Suprapubic skin (tissue), 4 donors: ENCODE data around the gene C17orf75. TPM values are rescaled to one million over a fixed set of nuclear protein-coding genes. Genes with fewer than 3 reads are reported as not detected.
"Not testable (repeated sequence)": the region's sequence is repeated elsewhere in the genome, so short reads cannot be mapped to it uniquely, and the experiment has no call there.

Experiments used
- DNase-seq, 2 donors: peaks; one replicate each; pipeline ENCODE4 v3.0.0-alpha.2; 2019; ENCODE audit warnings: low spot score in 2 of 2
- H3K27ac ChIP-seq: fragments of 200-600 bp; sonication (generic); one replicate; pipeline ENCODE4 v1.5.1; 2019
- H3K27me3 ChIP-seq: fragments of 200-600 bp; sonication (generic); one replicate; pipeline ENCODE4 v1.5.1; 2019
- H3K36me3 ChIP-seq: fragments of 200-600 bp; sonication (generic); one replicate; pipeline ENCODE4 v1.5.1; 2019
- H3K4me1 ChIP-seq: fragments of 200-600 bp; sonication (generic); one replicate; pipeline ENCODE4 v1.5.1; 2019
- H3K4me3 ChIP-seq: fragments of 200-600 bp; sonication (generic); one replicate; pipeline ENCODE4 v1.5.1; 2019; ENCODE audit warnings: mild to moderate bottlenecking
- H3K9me3 ChIP-seq: fragments of 200-600 bp; sonication (generic); one replicate; pipeline ENCODE4 v1.5.1; 2019
- EP300 ChIP-seq: sonication (generic); formaldehyde crosslinking; IDR thresholded peaks from one replicate; pipeline ENCODE4 v1.6.1; 2017; ENCODE audit warnings: antibody characterized with exemption
- POLR2A ChIP-seq, 2 donors: fragments of 450-650 bp; IDR thresholded peaks; one replicate each; pipeline ENCODE4 v1.6.1; 2017; ENCODE audit warnings: antibody characterized with exemption in 2 of 2, mild to moderate bottlenecking in 2 of 2, moderate library complexity in 2 of 2
- POLR2AphosphoS5 ChIP-seq, 3 donors: sonication (generic); formaldehyde crosslinking; IDR thresholded peaks; one replicate each; pipeline ENCODE4 v1.6.1; 2017; ENCODE audit warnings: antibody characterized with exemption in 3 of 3
- whole genome bisulfite sequencing: methylation state at CpG from one replicate; pipeline ENCODE4 v1.1.5; 2018; 5-methylcytosine and 5-hydroxymethylcytosine counted together
- total RNA-seq, 4 donors: library from RNA; depleted of rRNA; stranded (reverse); fragments of >200 nt; gene quantifications; one replicate each; pipeline ENCODE4 v1.1.0, GENCODE V29; 2016
- TF ChIP-seq, protein P1 (sequence below), 2 donors: fragments of 200-600 bp in 1 of 2; fragments of 450-650 bp in 1 of 2; sonication (generic) in 1 of 2; IDR thresholded peaks; one replicate each; pipeline ENCODE4 v1.5.1; 2016 to 2019; ENCODE audit warnings: antibody characterized with exemption in 2 of 2, mild to moderate bottlenecking in 1 of 2, moderate library complexity in 1 of 2

Gene C17orf75
- total RNA-seq, 4 donors from 2014 or later, result 4.1 to 12.4 (median 8.3) TPM

DNA sequence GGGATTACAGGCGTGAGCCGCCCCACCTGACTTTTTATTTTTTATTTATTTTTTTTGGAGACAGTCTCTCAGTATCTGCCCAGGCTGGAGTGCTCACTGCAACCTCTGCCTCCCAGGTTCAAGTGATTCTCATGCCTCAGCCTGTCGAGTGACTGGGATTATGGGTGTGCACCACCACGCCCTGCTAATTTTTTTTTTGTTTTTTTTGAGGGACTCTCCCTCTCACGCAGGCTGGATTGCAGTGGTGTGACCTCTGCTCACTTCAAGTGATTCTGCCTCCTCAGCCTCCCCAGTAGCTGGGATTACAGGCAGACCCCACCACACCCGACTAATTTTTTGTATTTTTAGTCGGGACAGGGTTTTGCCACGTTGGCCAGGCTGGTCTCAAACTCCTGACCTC lies 15.6 kb upstream of the C17orf75 start:
- Histone ChIP-seq H3K36me3 (peaks cover 85% of the 10 kb centered on the region), H3K4me1 (peaks cover 54% of the 10 kb centered on the region), H3K27me3 (no peaks in the 10 kb centered on the region), H3K4me3 (no peak overlapping the region), H3K9me3 (no peaks in the 10 kb centered on the region), H3K27ac (no peak overlapping the region)
- DNase-seq, result no peak
- TF ChIP-seq POLR2A (IDR thresholded peaks at IDR 0.05) (no peak), EP300 (no peak), POLR2AphosphoS5 (IDR thresholded peaks at IDR 0.05) (no peak)
- TF ChIP-seq, protein P1, sequence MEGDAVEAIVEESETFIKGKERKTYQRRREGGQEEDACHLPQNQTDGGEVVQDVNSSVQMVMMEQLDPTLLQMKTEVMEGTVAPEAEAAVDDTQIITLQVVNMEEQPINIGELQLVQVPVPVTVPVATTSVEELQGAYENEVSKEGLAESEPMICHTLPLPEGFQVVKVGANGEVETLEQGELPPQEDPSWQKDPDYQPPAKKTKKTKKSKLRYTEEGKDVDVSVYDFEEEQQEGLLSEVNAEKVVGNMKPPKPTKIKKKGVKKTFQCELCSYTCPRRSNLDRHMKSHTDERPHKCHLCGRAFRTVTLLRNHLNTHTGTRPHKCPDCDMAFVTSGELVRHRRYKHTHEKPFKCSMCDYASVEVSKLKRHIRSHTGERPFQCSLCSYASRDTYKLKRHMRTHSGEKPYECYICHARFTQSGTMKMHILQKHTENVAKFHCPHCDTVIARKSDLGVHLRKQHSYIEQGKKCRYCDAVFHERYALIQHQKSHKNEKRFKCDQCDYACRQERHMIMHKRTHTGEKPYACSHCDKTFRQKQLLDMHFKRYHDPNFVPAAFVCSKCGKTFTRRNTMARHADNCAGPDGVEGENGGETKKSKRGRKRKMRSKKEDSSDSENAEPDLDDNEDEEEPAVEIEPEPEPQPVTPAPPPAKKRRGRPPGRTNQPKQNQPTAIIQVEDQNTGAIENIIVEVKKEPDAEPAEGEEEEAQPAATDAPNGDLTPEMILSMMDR (IDR thresholded peaks at IDR 0.05), result no peak
- WGBS, result 68% methylated on average over 8 of the region's 8 CpGs

DNA sequence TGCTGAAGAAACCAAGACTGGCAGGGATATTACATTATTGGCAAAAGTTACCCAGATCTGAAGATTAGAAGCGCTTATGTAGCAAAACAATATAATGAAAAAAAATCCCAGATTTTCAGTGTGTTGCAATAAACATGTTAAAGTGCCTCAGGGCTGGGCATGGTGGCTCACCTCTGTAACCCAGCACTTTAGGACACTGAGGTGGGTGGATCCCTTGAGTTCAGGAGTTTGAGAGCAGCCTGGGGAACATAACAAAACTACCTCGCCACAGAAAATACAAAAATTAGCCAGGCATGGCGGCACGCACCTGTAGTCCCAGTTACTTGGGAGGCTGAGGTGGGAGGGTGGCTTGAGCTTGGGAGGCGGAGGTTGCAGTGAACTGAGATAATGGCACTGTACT lies 14.8 kb upstream of the C17orf75 start:
- TF ChIP-seq, protein P1 (IDR thresholded peaks at IDR 0.05), result no peak
- TF ChIP-seq EP300 (no peak), POLR2AphosphoS5 (IDR thresholded peaks at IDR 0.05) (no peak), POLR2A (IDR thresholded peaks at IDR 0.05) (no peak)
- no peaks in the 10 kb centered on the region for H3K27me3 ChIP-seq
- H3K4me1 ChIP-seq, result peaks cover 63% of the 10 kb centered on the region
- H3K9me3 ChIP-seq, result no peaks in the 10 kb centered on the region
- peaks cover 77% of the 10 kb centered on the region for H3K36me3 ChIP-seq
- H3K4me3 ChIP-seq, result no peak overlapping the region
- no peak for DNase-seq
- H3K27ac ChIP-seq, result no peak overlapping the region
- WGBS, result 64% methylated on average over 5 of the region's 5 CpGs

- H3K4me1 ChIP-seq, result peaks cover 67% of the 10 kb centered on the region
- WGBS, result 63% methylated on average over 3 of the region's 3 CpGs
These were observed 14.4 kb upstream of the C17orf75 start for GRCh38 chr17:32356378-32356743.

DNA sequence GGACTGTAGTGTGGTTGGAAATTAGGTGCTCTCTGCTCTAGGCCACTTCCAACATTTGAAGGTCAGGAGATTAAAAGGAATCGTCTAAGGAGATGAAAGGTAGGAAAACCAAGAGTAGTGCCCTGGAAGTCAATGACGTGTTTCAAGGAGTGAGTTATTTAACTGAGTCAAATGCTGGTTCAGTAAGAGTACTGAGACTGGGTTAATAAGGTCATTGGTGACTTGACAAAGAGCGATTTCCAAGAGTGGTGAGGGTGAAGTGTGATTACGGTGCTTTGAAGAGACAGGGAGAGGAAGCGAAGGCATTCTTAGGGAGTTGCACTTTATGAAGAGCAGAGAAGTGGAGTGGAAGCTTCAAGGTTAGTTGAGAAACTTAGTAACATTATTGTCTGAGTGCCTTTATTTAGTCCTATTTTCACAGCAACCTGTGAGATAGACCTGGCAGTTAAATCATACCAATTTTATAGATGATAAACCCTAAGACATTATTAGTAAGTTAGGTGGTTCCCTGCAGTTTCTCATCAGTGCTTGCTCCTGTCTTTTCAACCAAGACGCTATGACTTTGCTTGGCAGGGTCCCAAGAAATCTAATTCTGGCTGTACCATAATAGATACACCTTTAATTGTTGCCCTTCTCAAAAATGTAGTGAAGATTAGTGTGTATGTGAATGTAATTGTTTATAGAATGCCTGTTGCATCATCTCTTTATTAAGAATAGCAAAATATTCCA lies 13.8 kb upstream of the C17orf75 start:
- no peaks in the 10 kb centered on the region for H3K9me3 ChIP-seq
- H3K36me3 ChIP-seq, result peaks cover 68% of the 10 kb centered on the region
- DNase-seq, result no peak
- peaks cover 69% of the 10 kb centered on the region for H3K4me1 ChIP-seq
- no peak overlapping the region for H3K27ac ChIP-seq
- H3K4me3 ChIP-seq, result no peak overlapping the region
- no peaks in the 10 kb centered on the region for H3K27me3 ChIP-seq
- TF ChIP-seq, protein P1 (IDR thresholded peaks at IDR 0.05), result no peak
- TF ChIP-seq EP300 (no peak), POLR2AphosphoS5 (IDR thresholded peaks at IDR 0.05) (no peak)
- WGBS, result 52% methylated on average over 6 of the region's 6 CpGs

More at GRCh38 chr17:32356378-32356743, 14.4 kb upstream of the C17orf75 start:
- H3K4me3 ChIP-seq, result no peak overlapping the region
- no peaks in the 10 kb centered on the region for H3K9me3 ChIP-seq
- no peak for DNase-seq
- H3K36me3 ChIP-seq, result peaks cover 74% of the 10 kb centered on the region
- no peak for TF ChIP-seq POLR2A (IDR thresholded peaks at IDR 0.05)
- TF ChIP-seq POLR2AphosphoS5 (IDR thresholded peaks at IDR 0.05), result no peak
- TF ChIP-seq, protein P1 (IDR thresholded peaks at IDR 0.05), result no peak
- no peak for TF ChIP-seq EP300
- H3K27me3 ChIP-seq, result no peaks in the 10 kb centered on the region
- no peak overlapping the region for H3K27ac ChIP-seq

- Histone ChIP-seq H3K4me1 (peaks cover 73% of the 10 kb centered on the region), H3K4me3 (peak overlapping the region; percentile 72), H3K36me3 (peaks cover 37% of the 10 kb centered on the region)
- not testable (repeated sequence) for H3K27me3 ChIP-seq, H3K27ac ChIP-seq, DNase-seq, H3K9me3 ChIP-seq
- WGBS, result 92% methylated on average over 9 of the region's 9 CpGs
These were observed 10.8 kb upstream of the C17orf75 start for GRCh38 chr17:32352734-32353133.
